Hematopoietic multipotent progenitor cell treated with erythropoietin and hydrocortisone succinate and interleukin-3 and kit ligand, for 4 days (in vitro differentiated cells): ENCODE measurements around the gene COL23A1.
"Not testable (repeated sequence)": the region's sequence is repeated elsewhere in the genome, so short reads cannot be mapped to it uniquely, and the experiment has no call there.

ENCODE experiments used
- DNase-seq: peaks from one replicate; pipeline ENCODE4 v3.0.0-alpha.2; 2015

Gene COL23A1

GRCh38 chr5:178502401-178503100 is 87.6 kb downstream of the COL23A1 start:
- peak; percentile 21 for DNase-seq

- DNase-seq: no peak
Observed at GRCh38 chr5:178499352-178499751, 90.8 kb downstream of the COL23A1 start.

- DNase-seq: no peak
Observed at GRCh38 chr5:178496642-178497041, 93.6 kb downstream of the COL23A1 start.

GRCh38 chr5:178496214-178496613 is 94.0 kb downstream of the COL23A1 start:
- no peak for DNase-seq

- DNase-seq: no peak
Observed at GRCh38 chr5:178495706-178496105, 94.5 kb downstream of the COL23A1 start.

DNA sequence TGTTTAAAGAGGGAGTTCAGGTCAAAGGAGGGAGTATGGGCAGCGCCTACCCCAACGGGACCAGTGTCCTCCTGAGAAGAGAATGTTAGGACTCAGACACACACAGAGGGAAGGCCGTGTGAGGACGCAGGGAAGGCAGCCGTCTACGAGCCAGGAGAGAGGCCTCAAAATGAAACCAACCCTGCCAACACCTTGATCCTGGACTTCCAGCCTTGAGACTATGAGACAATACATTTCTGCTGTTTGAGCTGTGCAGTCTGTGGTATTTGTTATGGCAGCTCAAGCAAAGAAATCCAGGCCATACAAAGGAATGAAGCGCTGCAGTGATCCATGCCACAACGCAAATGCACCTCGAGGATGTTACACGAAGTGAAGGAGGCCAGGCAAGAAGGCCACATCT is 97.9 kb downstream of the COL23A1 start:
- no peak for DNase-seq

GRCh38 chr5:178490935-178491652 is 99.1 kb downstream of the COL23A1 start:
- DNase-seq: no peak

GRCh38 chr5:178489271-178489976 is 100.8 kb downstream of the COL23A1 start:
- no peak for DNase-seq

DNA sequence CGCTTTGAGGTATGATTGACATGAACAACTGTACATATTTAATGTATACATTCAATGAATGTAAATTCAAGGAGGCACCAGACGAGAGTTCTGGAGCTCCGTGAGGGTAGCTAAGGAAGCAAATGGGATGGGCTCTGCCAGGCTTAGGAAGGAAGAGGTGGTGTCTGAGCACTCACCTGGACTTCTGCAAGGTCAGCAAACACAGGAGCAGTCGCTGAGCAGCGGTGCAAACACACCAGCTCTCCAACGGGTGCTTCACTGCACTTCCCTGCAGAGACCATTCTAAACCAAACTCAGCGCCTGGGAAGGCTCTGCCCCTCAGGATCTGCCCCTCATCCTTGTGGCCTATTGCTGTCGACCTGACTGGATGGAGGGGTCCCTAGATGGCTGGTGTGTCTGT is 101.5 kb downstream of the COL23A1 start:
- DNase-seq: no peak

DNA sequence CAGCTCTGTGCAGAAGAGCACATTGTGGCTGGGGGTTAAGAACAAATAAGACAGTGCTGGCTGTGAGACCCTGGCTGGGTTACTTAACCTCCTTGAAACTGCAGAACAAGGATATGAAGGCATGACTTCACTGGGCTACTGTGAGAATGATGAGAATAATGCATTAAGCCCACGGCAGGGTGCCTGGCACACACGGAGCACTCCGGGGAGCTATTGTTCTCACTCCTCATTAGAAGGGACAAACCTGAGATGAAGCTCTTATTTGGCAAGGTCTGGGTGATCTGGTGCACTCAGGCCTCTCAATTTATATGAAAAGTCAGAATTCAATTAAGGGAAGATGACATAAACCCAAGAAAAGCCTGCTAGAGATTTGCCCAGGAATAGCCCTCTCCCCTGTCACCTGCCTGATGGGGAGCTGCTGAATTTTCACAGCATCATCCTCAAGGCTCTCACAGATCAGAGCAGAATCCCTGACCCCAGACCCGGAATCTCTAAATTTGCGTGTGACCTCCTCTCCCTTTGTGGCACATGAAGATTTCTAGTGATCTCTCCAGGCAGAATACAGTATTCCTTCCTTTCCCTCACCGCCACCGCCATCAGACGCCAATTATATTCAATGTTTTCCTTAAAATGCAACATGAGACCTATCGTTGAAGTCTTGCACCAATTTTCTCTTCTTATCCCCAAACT is 102.1 kb downstream of the COL23A1 start:
- DNase-seq: no peak

DNA sequence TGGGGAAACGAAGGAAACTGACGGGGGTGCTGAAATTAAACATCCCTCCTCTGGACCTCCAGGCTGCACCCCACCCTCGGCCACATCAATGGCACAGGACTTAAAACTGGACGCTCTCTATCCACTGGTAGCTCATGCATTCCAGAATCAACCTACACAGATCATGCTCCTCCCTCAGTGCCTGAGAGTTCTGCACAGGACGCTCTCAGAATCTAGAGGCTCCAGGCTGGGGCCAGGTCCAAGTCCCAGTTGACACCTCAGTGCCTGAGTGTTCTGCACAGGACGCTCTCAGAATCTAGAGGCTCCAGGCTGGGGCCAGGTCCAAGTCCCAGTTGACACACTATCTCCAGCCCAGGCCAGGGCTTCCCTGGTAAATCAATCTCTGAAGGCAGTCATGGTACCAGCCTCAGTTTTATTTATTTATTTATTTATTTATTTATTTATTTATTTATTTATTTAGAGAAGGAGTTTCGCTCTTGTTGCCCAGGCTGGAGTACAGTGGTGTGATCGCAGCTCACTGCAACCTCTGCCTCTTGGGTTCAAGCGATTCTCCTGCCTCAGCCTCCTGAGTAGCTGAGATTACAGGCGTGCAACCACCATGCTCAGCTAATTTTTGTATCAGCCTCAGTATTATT is 103.2 kb downstream of the COL23A1 start:
- DNase-seq: not testable (repeated sequence)

GRCh38 chr5:178486239-178486641 is 104.0 kb downstream of the COL23A1 start:
- DNase-seq: no peak

DNA sequence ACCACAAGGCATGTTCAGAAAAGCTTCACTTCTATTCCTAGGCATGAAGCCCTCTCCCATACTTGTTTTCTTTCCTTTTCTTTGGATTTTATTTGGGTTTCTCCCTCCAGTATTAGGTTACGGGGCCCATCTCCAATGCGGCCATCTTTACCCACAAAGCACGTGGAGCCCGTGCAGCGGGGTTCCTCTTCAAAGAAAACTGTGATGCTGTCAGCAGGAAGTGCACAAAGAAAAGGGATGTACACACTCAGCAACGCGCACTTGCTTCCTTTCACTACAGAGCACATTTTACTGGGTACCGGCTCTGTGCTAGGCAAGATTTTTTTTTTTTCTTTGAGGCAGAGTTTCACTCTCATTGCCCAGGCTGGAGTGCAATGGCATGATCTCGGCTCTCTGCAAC is 106.6 kb downstream of the COL23A1 start:
- peak; percentile 78 for DNase-seq

- DNase-seq: no peak
Observed at GRCh38 chr5:178479261-178479660, 110.9 kb downstream of the COL23A1 start.

DNA sequence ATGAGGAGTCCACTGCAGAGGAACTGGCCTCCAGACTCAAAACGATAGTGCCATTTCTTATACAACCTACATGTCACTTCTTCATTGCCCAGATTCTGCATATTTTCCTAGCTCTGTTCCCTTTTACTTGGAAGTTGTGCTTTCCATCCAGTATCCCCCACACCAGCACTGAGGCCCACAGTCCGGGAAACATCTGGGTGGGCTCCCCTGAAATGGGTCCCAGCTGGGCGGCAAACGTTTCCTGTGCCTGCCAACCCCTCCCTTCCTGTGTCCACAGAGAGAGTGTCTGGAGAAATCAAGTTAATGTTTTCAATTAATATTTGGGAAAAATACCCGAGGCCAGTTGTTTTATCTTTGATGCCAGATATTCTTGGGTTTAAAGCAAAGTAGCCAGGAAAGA is 111.8 kb downstream of the COL23A1 start:
- DNase-seq: no peak

- no peak for DNase-seq
Observed at GRCh38 chr5:178477802-178478201, 112.4 kb downstream of the COL23A1 start.

- peak; percentile 83 for DNase-seq
Observed at GRCh38 chr5:178476972-178477754, 113.0 kb downstream of the COL23A1 start.

DNA sequence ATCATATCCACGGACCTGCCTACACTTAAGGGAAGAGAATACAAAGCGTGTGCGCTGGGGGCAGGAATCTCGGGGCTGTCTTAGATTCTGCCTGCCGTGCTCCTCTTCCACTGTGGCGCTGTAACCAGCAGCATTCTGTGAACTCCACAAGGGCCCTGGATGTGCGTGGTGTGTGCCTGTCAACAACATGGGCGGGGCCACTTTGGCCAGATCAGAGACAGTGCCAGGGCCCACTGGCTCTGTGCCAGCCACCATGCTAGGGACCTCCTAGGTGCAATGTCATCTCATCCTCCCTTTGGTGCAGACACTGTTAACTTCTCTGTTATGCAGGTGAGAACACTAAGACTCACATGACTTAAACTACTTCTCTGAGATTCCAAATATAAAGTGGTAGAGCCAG is 113.7 kb downstream of the COL23A1 start:
- peak; percentile 74 for DNase-seq

GRCh38 chr5:178475422-178475821 is 114.8 kb downstream of the COL23A1 start:
- DNase-seq: no peak

DNA sequence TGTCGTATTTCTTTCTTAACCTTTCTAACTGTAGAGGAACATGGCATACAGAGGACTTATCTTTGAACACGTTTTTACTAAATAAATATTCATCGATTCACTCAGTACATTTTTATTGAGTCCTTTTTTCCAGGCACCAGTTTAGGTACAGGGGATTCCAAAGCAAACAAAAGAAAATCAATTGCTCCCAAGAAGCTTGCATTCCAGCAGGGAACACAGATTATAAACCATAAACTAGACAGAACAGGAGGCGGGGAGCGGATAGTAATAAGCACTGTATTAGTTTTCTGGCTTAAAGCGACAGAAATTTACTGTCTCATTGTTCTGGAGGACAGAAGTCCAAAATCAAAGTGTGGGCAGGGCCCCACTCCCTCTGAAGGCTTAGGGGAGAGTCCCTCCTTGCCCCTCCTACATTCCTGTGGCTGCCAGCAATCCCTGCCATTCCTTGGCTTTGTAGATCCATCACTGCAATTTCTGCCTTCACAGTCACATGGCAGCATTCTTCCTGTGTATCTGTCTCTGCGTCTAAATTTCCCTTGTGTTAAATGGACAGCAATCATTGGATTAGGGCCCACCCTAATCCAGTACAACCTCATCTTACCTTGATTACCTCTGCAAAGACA is 115.5 kb downstream of the COL23A1 start:
- DNase-seq: no peak

- no peak for DNase-seq
Observed at GRCh38 chr5:178473854-178474253, 116.3 kb downstream of the COL23A1 start.

- DNase-seq: no peak
Observed at GRCh38 chr5:178472138-178472537, 118.1 kb downstream of the COL23A1 start.
